ENCODE data around the gene USP24.

GRCh38 chr1:55043011-55043410 lies 172.2 kb downstream of the USP24 start:
- TF ChIP-seq CTCF (IDR thresholded peaks at IDR 0.05): no peak
- no peak for TF ChIP-seq POLR2A (IDR thresholded peaks at IDR 0.05)
- no peak for TF ChIP-seq POLR2AphosphoS5 (IDR thresholded peaks at IDR 0.05)
